A673 (cell line): ENCODE results near the gene FNDC3B.

Experiments used
- CTCF ChIP-seq: fragments of 300-800, 200-600 bp; sonication (generic); conservative IDR thresholded peaks from 2 replicates; pipeline ENCODE4 v1.5.1; 2017; ENCODE audit warnings: low read depth, mild to moderate bottlenecking, antibody characterized with exemption, low read length, moderate library complexity, mixed read lengths
- EZH2 ChIP-seq: fragments of 200-600 bp; sonication (generic); IDR thresholded peaks from 2 replicates; pipeline ENCODE4 v1.6.1; 2017; ENCODE audit warnings: borderline replicate concordance, low read depth, mild to moderate bottlenecking, mixed read lengths, antibody characterized with exemption, low read length; ENCODE audit not compliant: poor library complexity, severe bottlenecking

GRCh38 chr3:172404237-172404962, 365.0 kb downstream of the FNDC3B start:
- TF ChIP-seq CTCF (no peak), EZH2 (no peak)
